ENCODE measurements around the gene PDP2.
A peak's percentile ranks its signal among the peaks of the same experiment; 100 is the strongest.
"Not testable (repeated sequence)": the region's sequence is repeated elsewhere in the genome, so short reads cannot be mapped to it uniquely, and the experiment has no call there.

PDP2 gene

DNA sequence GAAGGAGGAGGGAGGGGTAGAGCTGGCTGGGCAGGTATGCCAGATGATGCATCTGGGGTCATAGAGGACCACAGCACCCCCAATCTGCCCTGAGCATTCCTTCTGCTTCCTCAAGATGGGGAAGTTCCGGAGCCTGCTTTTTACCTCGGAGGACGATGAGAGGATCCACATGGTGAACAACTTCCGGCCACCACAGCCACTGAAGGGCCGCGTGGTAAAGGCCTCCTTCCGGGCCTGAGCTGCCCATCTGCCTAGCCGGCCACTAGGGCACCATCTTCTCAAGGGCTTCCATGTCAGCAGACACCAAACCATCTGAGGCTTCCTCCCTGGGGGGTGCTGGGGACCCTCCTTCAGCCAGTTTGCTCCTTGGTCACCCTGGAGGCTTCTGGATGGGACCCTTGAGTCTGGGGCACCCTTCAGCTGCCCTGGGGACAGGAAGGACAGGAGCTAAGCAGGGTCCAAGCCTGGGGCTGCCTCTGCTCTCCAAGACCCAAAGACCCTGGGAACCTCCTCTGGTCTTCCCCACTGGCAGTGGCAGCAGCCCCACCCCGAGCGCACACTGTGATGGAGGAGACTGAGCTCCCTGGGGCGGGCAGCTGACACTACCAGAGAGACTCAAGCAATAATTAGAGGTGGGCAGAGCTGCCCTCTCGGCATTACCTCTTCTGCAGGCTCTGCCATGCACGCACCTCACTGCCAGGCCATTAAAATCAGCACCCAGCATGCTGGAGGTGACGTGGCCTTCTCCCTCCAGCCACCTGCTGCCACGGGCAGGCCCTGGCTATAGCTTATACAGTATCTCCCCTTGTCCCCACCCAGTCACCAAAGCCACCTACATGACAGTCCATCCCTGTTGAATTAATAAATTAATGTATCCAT is 26.8 kb upstream of the PDP2 start:
- DNase-seq (ENCODE audit: low spot score), result no peak

DNA sequence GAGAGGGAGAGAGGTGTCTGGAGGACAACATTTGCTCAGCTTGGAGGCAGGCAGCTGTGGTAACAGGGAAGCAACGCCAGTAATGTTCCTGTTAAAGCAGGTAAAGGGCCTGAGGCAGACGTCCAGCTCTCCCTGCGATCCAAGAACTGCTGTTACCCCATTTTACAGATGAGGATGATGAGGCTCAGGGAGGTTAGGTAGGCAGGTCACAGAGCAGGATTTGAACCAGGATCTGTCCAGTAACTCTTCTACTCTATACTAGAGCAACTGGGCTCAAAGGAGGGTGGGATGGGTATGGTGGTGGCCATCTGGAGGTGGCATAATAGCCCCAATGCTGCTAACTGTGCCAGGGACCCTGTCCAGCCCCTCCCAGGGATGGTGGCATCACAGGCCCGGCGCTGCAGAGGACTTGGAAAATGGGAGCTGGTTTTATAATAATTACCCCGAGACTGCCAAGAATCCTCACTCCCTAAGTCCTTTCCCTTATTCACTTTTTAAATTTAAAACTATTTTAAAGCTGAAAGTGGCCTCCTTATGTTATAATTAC is 24.1 kb upstream of the PDP2 start:
- DNase-seq (ENCODE audit: low spot score), result no peak

DNA sequence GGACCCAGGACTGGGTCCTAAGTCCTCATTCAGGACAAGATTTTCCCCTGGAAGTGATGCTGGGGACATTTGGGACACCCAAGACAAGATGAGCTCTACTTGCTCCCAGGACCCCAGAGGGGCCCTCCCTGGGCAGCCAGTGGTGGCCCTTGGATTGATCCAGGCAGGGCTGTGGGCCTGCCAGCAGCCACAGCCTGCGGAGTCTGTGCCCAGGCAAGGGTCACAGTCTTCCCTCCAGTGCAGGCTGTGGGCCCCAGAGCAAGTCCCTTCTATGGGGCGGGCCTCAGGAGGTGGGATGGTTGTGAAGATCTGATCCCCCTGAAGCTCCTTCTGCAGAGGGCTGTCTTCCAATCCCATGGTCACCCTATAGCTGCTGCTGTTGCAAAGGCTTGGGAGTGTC is 23.5 kb upstream of the PDP2 start:
- no peak for DNase-seq (ENCODE audit: low spot score)

DNA sequence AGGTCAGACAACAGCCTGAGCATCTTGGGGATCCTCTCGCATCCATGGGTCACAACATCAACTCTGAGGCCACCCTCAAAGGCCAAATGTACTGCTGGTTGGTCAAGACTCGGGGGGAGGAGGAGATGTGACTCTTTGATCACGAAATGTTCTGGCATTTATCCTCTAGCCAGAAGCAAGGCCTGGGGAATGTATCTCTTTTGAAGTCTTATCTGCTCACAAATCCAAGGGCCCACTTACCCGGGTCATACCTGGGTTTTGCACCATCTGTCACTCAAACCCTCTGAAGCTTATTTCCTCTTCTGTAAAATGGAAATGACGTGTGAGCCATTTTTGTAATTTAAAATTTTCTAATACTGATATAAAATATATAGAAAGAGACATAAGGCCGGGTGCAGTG is 22.9 kb upstream of the PDP2 start:
- no peak for DNase-seq (ENCODE audit: low spot score)

DNA sequence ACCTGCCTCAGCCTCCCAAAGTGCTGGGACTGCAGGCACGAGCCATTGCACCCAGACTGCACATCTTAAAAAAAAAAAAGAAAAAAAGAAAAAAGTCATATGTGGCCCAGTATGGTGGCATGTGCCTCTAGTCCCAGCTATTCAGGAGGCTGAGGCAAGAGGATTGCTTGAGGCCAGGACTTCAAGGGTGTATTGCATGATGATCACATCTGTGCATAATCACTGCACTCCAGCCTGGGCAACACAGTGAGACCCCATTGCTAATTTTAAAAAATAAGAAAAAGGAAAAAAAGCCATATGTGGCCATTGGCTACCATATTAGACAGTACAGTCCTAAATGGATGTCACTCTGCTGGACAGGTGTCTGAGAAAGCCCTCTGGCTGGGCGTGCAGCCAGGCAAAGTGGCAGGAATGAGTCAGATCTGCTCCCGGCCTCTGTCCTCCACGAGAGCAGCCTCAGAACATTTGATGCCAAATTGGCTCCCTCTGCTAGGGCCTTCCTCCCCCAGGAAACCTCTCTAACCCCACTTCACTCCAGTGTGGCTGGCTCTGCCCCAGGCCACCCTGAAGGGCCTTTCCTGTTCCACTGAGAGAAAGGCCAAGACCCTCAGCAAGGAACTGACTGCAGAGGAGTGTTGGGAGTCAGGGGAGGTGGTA is 21.4 kb upstream of the PDP2 start:
- DNase-seq (ENCODE audit: low spot score), result no peak

DNA sequence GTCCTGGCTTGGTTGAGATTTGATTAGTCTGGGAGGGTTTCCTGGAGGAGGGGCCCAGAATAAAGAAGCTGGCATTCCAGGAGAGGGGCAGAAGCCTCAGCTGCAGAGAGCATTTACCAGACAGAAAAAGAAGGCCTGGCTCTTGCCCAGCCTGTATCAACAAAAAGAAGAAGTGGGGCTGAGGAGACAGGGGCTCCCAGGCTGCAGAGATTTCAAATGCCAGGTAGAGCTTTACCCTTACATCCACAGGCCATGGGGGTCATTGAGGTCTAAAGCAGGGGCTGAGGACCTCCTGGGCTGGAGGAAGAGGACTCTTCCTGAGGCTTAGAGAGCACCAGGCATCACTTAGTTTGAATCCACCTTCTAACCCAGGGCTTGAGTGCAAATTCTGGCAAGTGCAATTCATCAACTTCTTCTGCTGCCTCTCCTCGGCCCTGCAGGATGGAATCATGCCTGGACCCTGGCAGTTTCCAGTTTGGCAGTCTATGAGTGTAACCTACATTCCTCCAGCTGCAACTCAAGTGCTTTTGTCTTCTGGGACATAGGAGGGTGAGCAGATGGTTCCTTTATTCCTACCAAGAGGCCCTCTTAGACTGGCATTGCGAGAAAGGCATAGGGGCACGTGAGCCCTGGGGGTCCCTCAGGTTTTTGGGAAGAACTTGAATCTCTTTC is 20.8 kb upstream of the PDP2 start:
- no peak for DNase-seq (ENCODE audit: low spot score)

DNA sequence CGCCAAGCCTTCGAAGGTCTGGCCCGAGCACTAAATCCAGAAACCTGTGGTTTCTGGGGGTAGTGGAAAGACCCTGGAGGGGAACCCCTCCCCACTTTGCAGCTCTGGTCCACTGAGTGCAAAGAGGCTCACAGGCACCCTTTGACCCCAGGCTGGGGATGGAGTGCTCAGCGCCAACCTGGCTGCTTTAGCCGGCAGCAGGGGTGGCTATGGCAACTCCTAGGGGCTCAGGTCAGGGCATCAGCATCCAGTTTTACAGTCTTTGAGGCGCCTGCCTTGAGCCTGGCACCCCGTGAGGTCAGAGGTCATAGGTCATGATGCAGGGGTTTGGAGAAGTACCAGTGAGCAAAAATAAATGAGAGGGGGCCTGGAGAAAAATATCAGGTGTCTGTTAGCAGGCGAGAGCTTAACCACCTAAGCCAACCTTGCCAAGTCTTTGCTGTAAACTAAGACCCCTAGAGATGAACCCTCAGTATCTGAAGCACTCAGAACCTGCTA is 18.2 kb upstream of the PDP2 start:
- DNase-seq (ENCODE audit: low spot score), result no peak

DNA sequence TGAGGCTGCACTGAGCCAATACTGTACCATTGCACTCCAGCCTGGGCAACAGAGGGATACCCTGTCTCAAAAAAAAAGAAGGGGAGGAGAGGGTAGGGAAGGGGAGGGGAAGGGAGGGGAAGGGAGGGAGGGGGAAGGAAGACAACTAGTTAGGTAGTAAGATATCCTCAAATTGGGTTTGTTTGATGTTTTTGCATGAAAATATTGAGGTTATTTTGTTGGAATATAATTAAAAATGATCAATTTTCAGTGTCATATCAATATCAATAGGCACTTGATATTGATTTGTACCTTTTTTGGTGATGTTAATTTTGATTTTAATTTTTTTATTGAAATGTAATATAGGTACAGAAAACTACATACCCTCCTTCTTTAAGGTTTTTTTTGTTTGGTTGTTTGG is 16.6 kb upstream of the PDP2 start:
- no peak for DNase-seq (ENCODE audit: low spot score)

DNA sequence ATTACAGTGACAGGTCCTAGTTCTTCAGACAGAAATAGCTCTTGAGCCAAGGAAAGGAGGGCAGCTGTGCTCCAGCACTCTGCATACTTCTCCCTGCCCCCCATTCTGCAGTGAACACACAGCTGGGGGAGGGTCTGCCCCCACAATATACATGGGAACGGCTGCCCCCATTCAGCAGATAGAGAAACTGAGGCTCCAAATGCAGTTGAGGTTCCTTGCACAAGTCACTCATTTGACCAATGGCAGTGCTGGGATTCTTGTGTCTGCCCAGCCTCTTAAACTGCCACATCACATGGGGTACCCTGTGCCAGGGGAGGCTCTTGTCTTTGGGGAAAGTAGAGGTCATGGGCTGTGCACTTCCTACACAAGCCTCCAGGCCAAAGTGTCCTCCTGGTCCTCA is 10.9 kb upstream of the PDP2 start:
- no peak for DNase-seq (ENCODE audit: low spot score)

DNA sequence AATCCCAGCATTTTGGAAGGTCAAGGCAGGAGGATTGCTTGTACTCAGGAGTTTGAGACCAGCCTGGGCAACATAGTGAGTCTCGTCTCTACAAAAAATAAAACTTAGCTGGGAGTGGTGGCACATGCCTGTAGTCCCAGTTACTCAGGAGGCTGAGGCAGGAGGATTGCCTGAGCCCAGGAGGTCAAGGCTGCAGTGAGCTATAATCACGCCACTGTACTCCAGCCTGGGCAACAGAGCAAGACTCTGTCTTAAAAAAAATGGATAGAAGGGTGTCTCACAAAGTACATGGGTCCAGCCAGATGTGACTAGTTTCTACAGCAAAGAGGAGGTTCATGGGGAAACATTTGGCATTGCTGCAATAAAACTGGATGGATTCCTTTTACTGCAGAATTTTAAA is 9.0 kb upstream of the PDP2 start:
- DNase-seq (ENCODE audit: low spot score), result not testable (repeated sequence)

DNA sequence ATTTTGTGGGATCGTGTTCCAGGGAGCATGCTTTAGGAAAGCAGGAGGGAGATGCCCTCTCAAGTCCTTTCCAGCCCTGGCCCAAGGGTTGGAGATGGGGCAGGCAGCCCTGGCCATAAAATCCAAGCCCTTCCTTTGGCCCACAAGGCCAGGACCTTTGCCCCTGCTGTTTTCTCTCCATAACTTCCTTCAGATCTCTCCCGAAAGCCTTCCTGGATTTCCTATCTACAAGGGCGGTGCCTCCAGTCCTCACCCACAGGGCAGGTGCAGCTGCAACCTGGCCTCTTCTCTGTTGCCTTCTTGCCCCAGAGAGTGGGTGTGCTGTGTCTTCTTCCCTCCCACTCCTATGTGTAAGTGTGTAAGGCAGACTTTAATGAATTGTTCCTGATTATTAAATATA is 8.5 kb upstream of the PDP2 start:
- no peak for DNase-seq (ENCODE audit: low spot score)

DNA sequence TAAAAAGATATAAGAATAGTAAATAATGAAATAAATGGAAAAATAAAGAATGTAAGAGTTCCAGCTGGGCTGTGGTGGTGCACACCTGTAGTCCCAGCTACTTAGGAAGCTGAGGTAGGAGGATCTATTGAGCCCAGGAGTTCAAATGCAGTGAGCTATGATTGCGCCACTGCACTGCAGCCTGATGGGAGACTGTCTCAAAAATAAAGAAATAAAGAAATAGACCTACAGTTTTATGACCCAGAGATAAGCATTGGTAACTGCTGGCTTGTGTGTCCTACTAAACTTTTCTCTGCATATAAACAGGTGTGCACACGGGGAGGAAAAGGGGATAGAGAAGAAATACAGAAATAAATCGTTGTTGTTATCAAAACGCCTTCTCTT is 7.8 kb upstream of the PDP2 start:
- no peak for DNase-seq (ENCODE audit: low spot score)

DNA sequence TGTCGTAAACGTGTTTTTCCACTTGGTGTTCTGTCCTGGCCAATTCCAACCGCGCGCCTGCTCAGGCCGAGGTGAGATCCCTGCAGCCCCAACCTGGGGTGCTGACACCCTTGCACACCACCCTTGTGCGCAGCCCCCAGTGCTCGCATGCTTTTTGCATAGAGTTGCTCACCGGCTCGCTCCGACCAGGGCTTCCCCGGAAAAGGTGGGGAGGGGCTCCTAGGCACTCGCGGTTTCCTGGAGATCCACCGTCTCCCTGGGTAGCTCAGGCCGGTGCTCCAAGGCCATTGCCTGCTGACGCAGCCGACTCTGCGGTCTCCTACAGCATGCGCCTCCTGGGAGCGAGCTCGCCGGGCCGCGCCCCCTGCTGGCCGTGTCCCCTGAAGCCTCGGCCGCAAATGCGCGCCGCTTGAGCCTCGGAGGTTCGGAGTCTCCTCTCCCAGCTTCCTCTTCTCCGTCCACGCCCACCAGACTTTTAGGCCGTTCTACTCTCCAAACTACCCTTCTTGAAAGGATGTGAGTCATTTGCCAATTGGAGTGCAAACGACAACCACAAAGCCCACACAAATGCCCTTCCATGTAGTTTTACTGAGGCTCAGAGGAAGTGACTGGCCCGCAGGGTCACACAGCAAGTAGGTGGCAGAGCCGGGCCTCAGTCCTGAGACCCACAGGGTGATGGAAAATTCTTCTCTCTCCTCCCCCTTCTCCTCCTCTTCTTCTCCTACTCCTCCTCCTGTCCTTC is 7.2 kb upstream of the PDP2 start:
- peak; percentile 89 for DNase-seq (ENCODE audit: low spot score)

DNA sequence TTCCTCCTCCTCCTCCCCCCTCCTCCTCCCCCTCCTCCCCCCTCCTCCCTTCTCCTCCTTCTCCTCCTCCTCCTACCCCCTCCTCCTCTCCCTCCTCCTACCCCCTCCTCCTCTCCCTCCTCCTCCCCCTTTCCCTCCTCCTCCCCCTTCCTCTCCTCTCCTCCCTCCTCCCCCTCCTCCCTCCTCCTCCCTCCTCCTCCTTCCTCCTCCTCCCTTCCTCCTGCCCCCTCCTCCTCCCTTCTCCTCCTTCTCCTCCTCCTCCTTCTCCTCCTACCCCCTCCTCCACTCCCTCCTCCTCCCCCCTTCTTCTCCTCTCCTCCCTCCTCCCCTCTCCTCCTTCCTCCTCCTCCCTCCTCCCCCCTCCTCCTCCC is 6.6 kb upstream of the PDP2 start:
- DNase-seq (ENCODE audit: low spot score), result no peak

DNA sequence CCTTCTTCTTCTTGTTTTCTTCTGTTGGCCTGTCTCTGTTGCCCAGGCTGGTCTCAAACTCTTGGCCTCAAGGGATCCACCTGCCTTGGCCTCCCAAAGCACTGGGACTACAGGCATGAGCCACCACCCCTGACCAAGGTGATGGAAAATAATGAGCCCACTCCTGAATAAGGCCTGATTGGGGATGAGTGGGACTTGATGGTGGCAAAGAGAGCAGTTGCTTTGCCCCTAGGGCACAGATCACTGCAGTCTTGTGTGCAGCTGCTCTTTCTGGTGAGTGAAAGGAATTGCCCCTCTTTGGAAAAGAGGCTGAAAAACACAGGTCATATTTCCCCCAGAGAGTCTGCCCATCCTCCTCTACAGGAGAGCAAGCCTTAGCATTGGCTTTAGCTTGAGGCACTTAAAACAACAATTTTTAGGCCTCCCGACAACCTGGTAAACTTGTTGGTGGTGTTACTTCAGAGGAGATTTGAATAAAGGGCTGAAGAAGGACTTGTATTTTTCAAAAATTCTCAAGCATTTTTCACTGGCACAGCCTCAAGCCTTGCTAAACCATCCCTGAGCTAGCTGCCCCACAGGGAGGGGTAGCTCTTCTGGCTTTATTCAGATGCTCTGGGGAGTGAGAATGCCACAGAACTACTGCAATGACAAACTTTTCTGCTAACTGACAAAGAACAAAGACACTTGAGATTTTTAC is 6.1 kb upstream of the PDP2 start:
- DNase-seq (ENCODE audit: low spot score), result no peak

DNA sequence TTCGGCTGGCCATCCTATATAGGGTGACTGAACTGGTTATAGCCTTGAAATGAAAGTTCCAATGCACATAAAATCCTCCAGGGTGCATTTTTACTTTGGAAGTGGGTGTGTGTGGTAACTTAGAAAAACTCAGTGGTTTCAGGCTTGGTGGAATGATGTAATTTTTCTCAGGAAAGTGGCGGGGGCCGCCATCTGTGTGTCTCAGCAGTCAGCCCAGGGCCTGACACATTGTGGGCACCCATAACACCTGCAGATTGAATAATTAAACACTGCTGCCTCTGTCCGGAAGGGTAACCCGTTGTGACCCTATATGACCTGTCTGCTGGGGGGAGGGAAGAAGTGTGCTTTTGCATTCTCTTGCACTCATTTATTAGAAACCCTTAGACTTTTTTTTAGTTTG is 2.2 kb upstream of the PDP2 start:
- DNase-seq (ENCODE audit: low spot score), result no peak

DNA sequence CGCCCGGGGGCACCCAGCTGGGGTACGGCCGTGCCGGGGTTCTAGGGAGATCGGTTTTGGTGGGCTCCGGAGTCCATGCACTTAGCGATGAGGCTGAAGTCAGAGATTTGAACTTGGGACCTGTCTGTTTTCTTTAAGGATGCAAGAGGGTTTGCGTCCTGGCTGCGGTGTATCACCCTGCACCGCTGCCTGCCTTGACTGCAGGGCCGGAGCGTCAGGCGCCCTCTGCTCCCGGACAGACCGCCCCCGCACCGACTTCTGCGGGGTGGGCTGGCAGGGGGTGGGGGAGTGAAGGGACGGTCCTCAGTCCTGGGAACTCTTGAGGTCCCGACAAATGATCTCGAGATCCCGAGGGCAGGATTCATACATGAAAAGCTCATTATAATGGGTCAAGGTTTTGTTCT is 701 bp downstream of the PDP2 start:
- DNase-seq (ENCODE audit: low spot score), result no peak

DNA sequence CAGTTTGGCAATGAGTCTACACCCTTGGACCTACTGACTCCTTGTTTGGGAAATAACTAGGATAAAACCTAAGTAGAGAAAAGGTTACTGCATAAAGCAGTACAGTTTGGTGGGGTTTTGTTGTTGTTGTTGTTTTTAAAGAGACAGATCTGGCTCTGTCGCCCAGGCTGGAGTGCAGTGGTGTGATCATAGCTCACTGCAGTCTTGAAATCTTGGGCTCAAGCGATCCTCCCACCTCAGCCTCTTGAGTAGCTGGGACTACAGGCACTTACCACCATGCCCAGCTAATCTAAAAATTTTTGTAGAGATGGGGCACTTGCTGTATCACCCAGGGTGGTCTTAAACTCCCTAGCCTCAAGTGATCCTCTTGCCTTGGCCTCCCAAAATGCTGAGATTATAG is 1.2 kb downstream of the PDP2 start:
- DNase-seq (ENCODE audit: low spot score), result no peak

DNA sequence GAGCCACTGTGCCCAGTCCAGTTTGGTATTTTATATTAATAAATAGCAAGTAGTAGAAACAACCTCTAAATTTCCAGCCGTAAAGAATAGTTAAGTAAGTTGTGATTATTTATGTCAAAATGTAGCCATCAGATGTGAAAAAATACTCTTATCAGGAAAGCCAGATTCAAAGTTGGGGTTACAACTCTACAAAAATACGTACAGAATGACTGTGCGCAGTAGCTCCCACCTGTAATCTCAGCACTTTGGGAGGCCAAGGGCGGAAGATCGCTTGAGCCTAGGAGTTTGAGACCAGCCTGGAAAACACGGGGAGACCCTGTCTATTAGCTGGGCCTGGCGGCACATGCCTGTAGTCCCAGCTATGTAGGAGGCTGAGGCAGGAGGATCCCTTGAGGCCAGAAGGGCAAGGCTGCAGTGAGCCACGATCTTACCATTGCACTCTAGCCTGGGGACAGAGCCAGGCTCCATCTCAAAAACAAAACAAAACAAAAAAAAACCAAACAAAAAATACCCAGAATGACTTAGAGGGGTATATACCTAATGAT is 1.7 kb downstream of the PDP2 start:
- DNase-seq (ENCODE audit: low spot score), result no peak

DNA sequence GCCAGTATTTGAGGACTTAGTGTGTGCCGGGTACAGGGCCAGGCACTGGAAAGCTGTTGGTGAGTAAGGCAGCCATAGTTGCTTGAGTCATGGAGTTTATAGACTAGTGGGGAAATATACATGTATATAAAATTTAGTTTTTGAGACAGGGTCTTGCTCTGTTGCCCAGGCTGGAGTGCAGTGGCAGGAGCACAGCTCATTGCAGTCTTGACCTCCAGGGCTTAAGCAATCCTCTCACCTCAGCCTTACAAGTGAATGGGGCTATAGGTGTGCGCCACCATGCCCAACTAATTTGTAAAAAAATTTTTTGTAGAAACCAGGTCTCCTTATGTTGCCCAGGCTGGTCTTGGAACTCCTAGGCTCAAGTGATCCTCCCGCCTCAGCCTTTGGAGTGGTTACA is 2.4 kb downstream of the PDP2 start:
- DNase-seq (ENCODE audit: low spot score), result no peak

DNA sequence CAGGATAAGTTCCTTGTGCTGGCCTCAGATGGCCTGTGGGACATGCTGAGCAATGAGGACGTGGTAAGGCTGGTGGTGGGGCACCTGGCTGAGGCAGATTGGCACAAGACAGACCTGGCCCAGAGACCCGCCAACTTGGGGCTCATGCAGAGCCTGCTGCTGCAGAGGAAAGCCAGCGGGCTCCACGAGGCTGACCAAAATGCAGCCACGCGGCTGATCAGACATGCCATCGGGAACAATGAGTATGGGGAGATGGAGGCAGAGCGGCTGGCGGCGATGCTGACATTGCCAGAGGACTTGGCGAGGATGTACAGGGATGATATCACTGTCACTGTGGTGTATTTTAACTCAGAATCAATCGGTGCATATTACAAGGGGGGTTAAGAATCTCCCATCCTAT is 5.2 kb downstream of the PDP2 start:
- DNase-seq (ENCODE audit: low spot score), result no peak

All from iPS-NIHi11 (cell line).